Osteocyte (in vitro differentiated cells): ENCODE data around the gene SH3RF3. TPM values are rescaled to one million over a fixed set of nuclear protein-coding genes. Genes with fewer than 3 reads are reported as not detected.

Experiments
- DNase-seq: peaks from one replicate; pipeline ENCODE4 v3.0.0; 2021; ENCODE audit warnings: mixed read lengths; ENCODE audit not compliant: unreplicated experiment; ENCODE audit errors: extremely low spot score
- H3K27ac Mint-ChIP-seq: one replicate; pipeline ENCODE4 v1.8.0; 2021; ENCODE audit warnings: mild to moderate bottlenecking, mixed read lengths; ENCODE audit not compliant: unreplicated experiment
- H3K27me3 Mint-ChIP-seq: one replicate; pipeline ENCODE4 v1.8.0; 2021; ENCODE audit warnings: mixed read lengths; ENCODE audit not compliant: unreplicated experiment
- H3K36me3 Mint-ChIP-seq: one replicate; pipeline ENCODE4 v1.8.0; 2021; ENCODE audit warnings: mixed read lengths; ENCODE audit not compliant: unreplicated experiment
- H3K4me1 Mint-ChIP-seq: one replicate; pipeline ENCODE4 v1.8.0; 2021; ENCODE audit warnings: mixed read lengths; ENCODE audit not compliant: unreplicated experiment
- H3K4me3 Mint-ChIP-seq: one replicate; pipeline ENCODE4 v1.8.0; 2021; ENCODE audit warnings: mild to moderate bottlenecking, moderate library complexity, mixed read lengths; ENCODE audit not compliant: unreplicated experiment
- H3K9me3 Mint-ChIP-seq: one replicate; pipeline ENCODE4 v1.8.0; 2021; ENCODE audit warnings: mixed read lengths; ENCODE audit not compliant: unreplicated experiment
- total RNA-seq: library from RNA; stranded (reverse); gene quantifications from 2 replicates; pipeline ENCODE4 v1.2.1, GENCODE V29; 2021
- TF ChIP-seq, protein P1 (sequence below): fragments of 200-600 bp; sonication (generic); IDR thresholded peaks from 2 replicates; pipeline ENCODE4 v1.5.0; 2021; ENCODE audit warnings: antibody characterized with exemption, mild to moderate bottlenecking, moderate library complexity

The SH3RF3 gene
- total RNA-seq, 1 donor from 2014 or later = 79.4 TPM

GRCh38 chr2:109482361-109482861 is 353.4 kb downstream of the SH3RF3 start:
- Mint-ChIP-seq H3K36me3 (peaks cover 45% of the 10 kb centered on the region), H3K9me3 (no peaks in the 10 kb centered on the region), H3K27me3 (no peaks in the 10 kb centered on the region), H3K27ac (peak overlapping the region; percentile 76), H3K4me1 (peaks cover 66% of the 10 kb centered on the region), H3K4me3 (no peak overlapping the region)
- TF ChIP-seq, protein P1, sequence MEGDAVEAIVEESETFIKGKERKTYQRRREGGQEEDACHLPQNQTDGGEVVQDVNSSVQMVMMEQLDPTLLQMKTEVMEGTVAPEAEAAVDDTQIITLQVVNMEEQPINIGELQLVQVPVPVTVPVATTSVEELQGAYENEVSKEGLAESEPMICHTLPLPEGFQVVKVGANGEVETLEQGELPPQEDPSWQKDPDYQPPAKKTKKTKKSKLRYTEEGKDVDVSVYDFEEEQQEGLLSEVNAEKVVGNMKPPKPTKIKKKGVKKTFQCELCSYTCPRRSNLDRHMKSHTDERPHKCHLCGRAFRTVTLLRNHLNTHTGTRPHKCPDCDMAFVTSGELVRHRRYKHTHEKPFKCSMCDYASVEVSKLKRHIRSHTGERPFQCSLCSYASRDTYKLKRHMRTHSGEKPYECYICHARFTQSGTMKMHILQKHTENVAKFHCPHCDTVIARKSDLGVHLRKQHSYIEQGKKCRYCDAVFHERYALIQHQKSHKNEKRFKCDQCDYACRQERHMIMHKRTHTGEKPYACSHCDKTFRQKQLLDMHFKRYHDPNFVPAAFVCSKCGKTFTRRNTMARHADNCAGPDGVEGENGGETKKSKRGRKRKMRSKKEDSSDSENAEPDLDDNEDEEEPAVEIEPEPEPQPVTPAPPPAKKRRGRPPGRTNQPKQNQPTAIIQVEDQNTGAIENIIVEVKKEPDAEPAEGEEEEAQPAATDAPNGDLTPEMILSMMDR = no peak
- DNase-seq = no peak

DNA sequence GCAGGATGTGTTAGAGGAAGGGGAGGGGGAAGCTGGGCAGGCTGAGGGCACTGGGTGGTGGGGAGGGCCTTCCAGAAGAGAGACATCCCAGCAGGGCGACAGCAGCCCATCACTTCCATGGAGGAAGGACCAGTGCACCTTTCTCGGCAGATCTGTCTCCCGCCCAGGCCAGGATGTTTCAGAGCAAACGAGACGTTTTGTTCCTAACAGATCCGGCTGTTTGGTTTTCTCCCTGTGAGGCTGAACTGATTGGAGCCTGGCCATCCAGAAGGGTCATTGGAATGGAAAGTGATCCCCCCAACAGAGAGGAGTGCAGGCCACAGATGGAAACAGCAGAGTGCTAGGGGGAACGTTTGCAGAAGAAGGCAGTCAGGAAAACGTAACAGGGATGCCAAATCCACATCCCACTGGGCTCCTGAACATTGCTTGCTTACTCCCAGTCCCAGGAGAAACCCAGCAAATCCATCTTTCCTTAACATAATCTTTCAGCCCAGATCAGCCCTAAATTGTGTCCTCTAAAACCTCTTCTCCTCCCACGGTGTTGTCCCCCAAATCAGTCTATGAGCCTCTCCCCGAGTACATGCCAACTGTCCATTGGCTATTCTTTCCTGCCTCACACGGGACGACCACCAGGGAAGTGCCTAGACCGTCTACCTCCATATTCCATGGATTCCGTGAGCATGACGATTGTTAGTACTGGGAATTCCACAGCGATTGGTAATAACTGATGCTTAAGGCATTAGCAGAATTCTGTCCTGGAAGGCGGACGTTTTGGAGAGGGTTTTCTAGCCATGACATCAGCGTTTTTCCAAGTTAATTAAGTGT is 357.9 kb downstream of the SH3RF3 start:
- H3K4me1 Mint-ChIP-seq = peaks cover 69% of the 10 kb centered on the region
- H3K4me3 Mint-ChIP-seq = no peak overlapping the region
- H3K9me3 Mint-ChIP-seq = no peaks in the 10 kb centered on the region
- H3K27me3 Mint-ChIP-seq = no peaks in the 10 kb centered on the region
- TF ChIP-seq, protein P1 = no peak
- DNase-seq = no peak
- peaks cover 50% of the 10 kb centered on the region for H3K36me3 Mint-ChIP-seq
- peak overlapping the region; percentile 96 for H3K27ac Mint-ChIP-seq

DNA sequence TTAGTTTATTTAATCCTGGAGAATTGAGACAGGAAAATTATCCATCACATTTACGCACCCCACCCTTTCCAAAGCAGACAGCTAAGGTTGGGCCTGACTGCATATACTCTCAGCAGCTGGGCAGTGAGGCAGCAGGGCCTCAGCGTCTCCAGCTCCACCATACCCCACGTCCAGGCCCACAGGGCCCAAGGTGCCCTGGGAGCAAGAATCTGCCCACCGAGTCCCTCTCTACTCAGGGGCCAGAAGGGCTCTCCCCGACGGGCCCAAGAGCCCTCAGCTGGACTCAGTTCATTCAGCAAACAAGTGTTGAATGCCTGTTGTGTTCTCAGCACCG is 358.5 kb downstream of the SH3RF3 start:
- TF ChIP-seq, protein P1 = no peak
- H3K27ac Mint-ChIP-seq = peak overlapping the region; percentile 96
- peaks cover 65% of the 10 kb centered on the region for H3K4me1 Mint-ChIP-seq
- no peak overlapping the region for H3K4me3 Mint-ChIP-seq
- no peaks in the 10 kb centered on the region for H3K27me3 Mint-ChIP-seq
- no peak for DNase-seq
- no peaks in the 10 kb centered on the region for H3K9me3 Mint-ChIP-seq
- peaks cover 53% of the 10 kb centered on the region for H3K36me3 Mint-ChIP-seq

DNA sequence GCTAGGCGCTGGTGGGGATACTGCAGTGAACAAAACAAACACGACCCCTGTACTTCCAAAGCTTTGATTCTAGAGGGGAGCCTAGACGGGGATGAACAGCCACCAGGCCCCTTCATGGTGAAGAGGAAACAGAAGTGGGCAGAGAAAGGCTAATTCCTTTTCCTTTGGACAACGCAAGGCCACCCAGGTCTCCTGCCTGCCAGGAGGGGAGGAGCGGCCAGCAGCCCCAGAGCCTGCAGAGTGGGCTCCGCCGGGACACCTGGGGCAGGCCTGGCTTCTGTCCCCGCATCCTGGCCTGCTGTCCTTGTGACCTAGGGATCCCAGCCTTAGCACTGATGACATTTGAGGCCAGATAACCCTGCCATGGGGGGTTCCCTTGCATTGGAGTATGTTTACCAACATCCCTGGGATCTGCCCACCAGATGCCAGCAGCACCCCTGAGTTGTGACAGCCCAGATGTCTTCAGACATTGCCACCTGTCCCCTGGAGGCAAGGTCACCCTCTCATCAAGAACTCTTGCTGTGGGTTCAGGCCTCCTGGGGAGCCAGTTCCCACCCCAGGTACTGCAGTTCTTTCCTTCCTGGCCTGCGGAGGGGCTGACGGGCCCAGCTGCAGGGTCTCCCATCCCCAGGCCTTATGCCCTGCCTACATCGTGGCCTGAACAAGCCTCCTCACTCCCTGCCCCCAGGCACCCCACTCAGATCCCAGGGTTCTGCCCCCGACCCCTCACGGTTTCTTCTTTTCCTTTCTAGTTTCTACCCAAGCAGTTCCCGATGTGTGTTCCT is 359.1 kb downstream of the SH3RF3 start:
- DNase-seq = no peak
- TF ChIP-seq, protein P1 = no peak
- Mint-ChIP-seq H3K36me3 (peaks cover 49% of the 10 kb centered on the region), H3K4me1 (peaks cover 60% of the 10 kb centered on the region), H3K9me3 (no peaks in the 10 kb centered on the region), H3K27ac (peak overlapping the region; percentile 96), H3K27me3 (no peaks in the 10 kb centered on the region), H3K4me3 (no peak overlapping the region)

- Mint-ChIP-seq H3K27me3 (no peaks in the 10 kb centered on the region), H3K9me3 (no peaks in the 10 kb centered on the region), H3K4me1 (peaks cover 49% of the 10 kb centered on the region), H3K36me3 (peaks cover 44% of the 10 kb centered on the region), H3K4me3 (no peak overlapping the region), H3K27ac (peak overlapping the region; percentile 96)
- DNase-seq = no peak
- TF ChIP-seq, protein P1 = no peak
Observed at GRCh38 chr2:109489296-109489695, 360.3 kb downstream of the SH3RF3 start.
